Measurements from ENCODE around the gene TNFRSF18.
A peak's percentile ranks its signal among the peaks of the same experiment; 100 is the strongest.

The TNFRSF18 gene

GRCh38 chr1:1210726-1211540 lies 4.5 kb upstream of the TNFRSF18 start:
- no peak for DNase-seq

GRCh38 chr1:1208713-1209433 lies 2.5 kb upstream of the TNFRSF18 start:
- DNase-seq, result peak; percentile 17 to 45

GRCh38 chr1:1207571-1207892 lies 1.1 kb upstream of the TNFRSF18 start:
- DNase-seq, result no peak

- DNase-seq, result no peak
These were observed 657 bp upstream of the TNFRSF18 start for GRCh38 chr1:1206966-1207531.

- peak in 1 of 2 experiments; percentile 6 for DNase-seq
These were observed 520 bp downstream of the TNFRSF18 start for GRCh38 chr1:1205769-1206375.

GRCh38 chr1:1204998-1205768 lies 1.2 kb downstream of the TNFRSF18 start:
- DNase-seq, result no peak

GRCh38 chr1:1204425-1204920 lies 1.9 kb downstream of the TNFRSF18 start:
- DNase-seq, result no peak

GRCh38 chr1:1203561-1204424 lies 2.6 kb downstream of the TNFRSF18 start:
- DNase-seq, result no peak

GRCh38 chr1:1202831-1203560 lies 3.4 kb downstream of the TNFRSF18 start:
- DNase-seq, result no peak

GRCh38 chr1:1200876-1201810 lies 5.2 kb downstream of the TNFRSF18 start:
- DNase-seq, result no peak

- DNase-seq, result no peak
These were observed 6.2 kb downstream of the TNFRSF18 start for GRCh38 chr1:1199961-1200875.

GRCh38 chr1:1199141-1199960 lies 7.0 kb downstream of the TNFRSF18 start:
- no peak for DNase-seq

GRCh38 chr1:1198423-1199140 lies 7.8 kb downstream of the TNFRSF18 start:
- no peak for DNase-seq

GRCh38 chr1:1197551-1198422 lies 8.6 kb downstream of the TNFRSF18 start:
- no peak for DNase-seq

- no peak for DNase-seq
These were observed 9.2 kb downstream of the TNFRSF18 start for GRCh38 chr1:1197188-1197500.
